ENCODE results near the gene NCOA3. TPM values are rescaled to one million over a fixed set of nuclear protein-coding genes. Genes with fewer than 3 reads are reported as not detected.

NCOA3 gene
- total and polyA plus RNA-seq, 7 donors, result 4.8 to 51.0 (median 22.8) TPM

- H3K36me3 ChIP-seq, result no peaks in the 10 kb centered on the region
- DNase-seq, result no peak
- no peaks in the 10 kb centered on the region for H3K9me3 ChIP-seq
- no peaks in the 10 kb centered on the region for H3K27me3 ChIP-seq
- no peak for TF ChIP-seq POLR2AphosphoS5 (IDR thresholded peaks at IDR 0.05)
- H3K27ac ChIP-seq, result no peak overlapping the region
- no peaks in the 10 kb centered on the region for H3K4me1 ChIP-seq
- H3K4me3 ChIP-seq, result no peak overlapping the region
- intact Hi-C loops (cut with DNase I), result no loop called here
- 95 to 96% methylated on average over 4 of the region's 4 CpGs for WGBS, 2 donors
Observed at GRCh38 chr20:47475419-47476044, 26.2 kb upstream of the NCOA3 start.

GRCh38 chr20:47476452-47476851 is 25.2 kb upstream of the NCOA3 start:
- 94 to 99% methylated on average over 2 of the region's 2 CpGs for WGBS, 2 donors
- TF ChIP-seq EP300 (IDR thresholded peaks at IDR 0.05), result no peak
- TF ChIP-seq CTCF (IDR thresholded peaks at IDR 0.05), result no peak
- TF ChIP-seq POLR2AphosphoS5 (IDR thresholded peaks at IDR 0.05), result no peak
- Histone ChIP-seq H3K4me1 (no peaks in the 10 kb centered on the region), H3K27ac (no peak overlapping the region), H3K9me3 (no peaks in the 10 kb centered on the region), H3K4me3 (no peak overlapping the region), H3K36me3 (no peaks in the 10 kb centered on the region), H3K27me3 (no peaks in the 10 kb centered on the region)
- intact Hi-C loops (cut with DNase I), result no loop called here
- no peak for DNase-seq

GRCh38 chr20:47479093-47479492 is 22.6 kb upstream of the NCOA3 start:
- DNase-seq, result no peak
- Histone ChIP-seq H3K9me3 (no peaks in the 10 kb centered on the region), H3K4me1 (no peaks in the 10 kb centered on the region), H3K27me3 (no peaks in the 10 kb centered on the region), H3K36me3 (no peaks in the 10 kb centered on the region), H3K27ac (no peak overlapping the region), H3K4me3 (no peak overlapping the region)
- intact Hi-C loops (cut with DNase I), result no loop called here
- TF ChIP-seq POLR2AphosphoS5 (IDR thresholded peaks at IDR 0.05) (no peak), CTCF (IDR thresholded peaks at IDR 0.05) (no peak), EP300 (IDR thresholded peaks at IDR 0.05) (no peak), POLR2A (IDR thresholded peaks at IDR 0.05) (no peak)
- WGBS, 2 donors, result 96 to 97% methylated on average over 4 of the region's 4 CpGs

GRCh38 chr20:47479506-47479905 is 22.2 kb upstream of the NCOA3 start:
- H3K27ac ChIP-seq, result no peak overlapping the region
- no peak overlapping the region for H3K4me3 ChIP-seq
- no peaks in the 10 kb centered on the region for H3K27me3 ChIP-seq
- TF ChIP-seq EP300 (IDR thresholded peaks at IDR 0.05), result no peak
- no peak for TF ChIP-seq POLR2AphosphoS5 (IDR thresholded peaks at IDR 0.05)
- TF ChIP-seq POLR2A (IDR thresholded peaks at IDR 0.05), result no peak
- TF ChIP-seq CTCF (IDR thresholded peaks at IDR 0.05), result no peak
- H3K36me3 ChIP-seq, result no peaks in the 10 kb centered on the region
- DNase-seq, result no peak
- intact Hi-C loops (cut with DNase I), result no loop called here
- H3K9me3 ChIP-seq, result no peaks in the 10 kb centered on the region
- no peaks in the 10 kb centered on the region for H3K4me1 ChIP-seq

- intact Hi-C loops (cut with DNase I), result no loop called here
Observed at GRCh38 chr20:47480239-47480638, 21.4 kb upstream of the NCOA3 start.

More at GRCh38 chr20:47480239-47480638, 21.4 kb upstream of the NCOA3 start:
- H3K36me3 ChIP-seq, result no peaks in the 10 kb centered on the region
- 95% methylated on average over 6 of the region's 6 CpGs for WGBS, 2 donors
- no peak overlapping the region for H3K4me3 ChIP-seq
- TF ChIP-seq CTCF (IDR thresholded peaks at IDR 0.05) (no peak), POLR2A (IDR thresholded peaks at IDR 0.05) (no peak), POLR2AphosphoS5 (IDR thresholded peaks at IDR 0.05) (no peak), EP300 (IDR thresholded peaks at IDR 0.05) (no peak)
- H3K27me3 ChIP-seq, result no peaks in the 10 kb centered on the region
- H3K9me3 ChIP-seq, result no peaks in the 10 kb centered on the region
- no peaks in the 10 kb centered on the region for H3K4me1 ChIP-seq
- DNase-seq, result no peak
- H3K27ac ChIP-seq, result no peak overlapping the region
